K562 (cell line): Measurements from ENCODE around the gene TTC5. TPM values are rescaled to one million over a fixed set of nuclear protein-coding genes. Genes with fewer than 3 reads are reported as not detected.

Experiments
- CREM ChIP-seq: IDR thresholded peaks from 2 replicates; pipeline ENCODE4 v1.6.1; 2014; ENCODE audit warnings: antibody characterized with exemption, low read depth
- EP400 ChIP-seq: fragments of 450-650 bp; IDR thresholded peaks from 2 replicates; pipeline ENCODE4 v1.6.1; 2017; ENCODE audit warnings: antibody characterized with exemption, mild to moderate bottlenecking, moderate library complexity
- HCFC1 ChIP-seq: IDR thresholded peaks from 2 replicates; pipeline ENCODE4 v1.6.1; 2012; ENCODE audit warnings: low read depth, low read length, improper control_type of control experiment
- JUND ChIP-seq, 2 experiments: IDR thresholded peaks; 2 replicates in 1 of 2; 3 replicates in 1 of 2; pipeline ENCODE4 v1.6.1; 2011; ENCODE audit warnings: borderline replicate concordance in 2 of 2, low read depth in 2 of 2, low read length in 2 of 2, improper control_type of control experiment in 1 of 2, missing biosample characterization in 1 of 2, missing genetic modification characterization in 1 of 2, missing genetic modification reagents in 1 of 2
- MAZ ChIP-seq, 2 experiments: fragments of 450-650 bp in 1 of 2; sonication (generic) in 1 of 2; formaldehyde crosslinking; IDR thresholded peaks in 1 of 2; conservative IDR thresholded peaks in 1 of 2; 2 replicates each; pipeline versions ENCODE4 v1.4.0 to v1.5.0; 2020; ENCODE audit warnings: mild to moderate bottlenecking in 1 of 2, missing genetic modification reagents in 1 of 2
- SETDB1 ChIP-seq: IDR thresholded peaks from one replicate; pipeline ENCODE4 v1.6.1; 2012; ENCODE audit warnings: low read length, control low read depth, inconsistent platforms
- VEZF1 ChIP-seq: fragments of 200-800 bp; sonication (Bioruptor generic); IDR thresholded peaks from 2 replicates; pipeline ENCODE4 v1.6.1; 2017; ENCODE audit warnings: missing genetic modification characterization, missing compliant biosample characterization
- YBX1 ChIP-seq: fragments of 450-650 bp; IDR thresholded peaks from 2 replicates; pipeline ENCODE4 v1.7.1; 2016; ENCODE audit warnings: mild to moderate bottlenecking
- YY1 ChIP-seq, 3 experiments: IDR thresholded peaks; 2 replicates each; pipeline ENCODE4 v1.6.1; 2011; ENCODE audit warnings: low read length in 2 of 3, mild to moderate bottlenecking in 2 of 3, moderate library complexity in 2 of 3, borderline replicate concordance in 1 of 3, control low read depth in 1 of 3, low read depth in 1 of 3; ENCODE audit not compliant: insufficient read depth in 3 of 3, insufficient replicate concordance in 2 of 3, control insufficient read depth in 1 of 3, insufficient read length in 1 of 3; ENCODE audit errors: extremely low read depth in 1 of 3
- polyA plus RNA-seq, 8 experiments: library from polyadenylated mRNA; depleted of rRNA in 4 of 8; stranded (reverse) in 5 of 8; unstranded in 3 of 8; fragments of >200 nt; fragmentation: Nextera tagmentation in 2 of 8; fragmentation: Illumina TruSeq in 1 of 8; extraction: Ambion mirVana in 2 of 8; extraction: Trizol in 1 of 8; gene quantifications; 2 replicates each; pipeline versions ENCODE4 v1.2.1 to v1.2.3, GENCODE V29; 2011 to 2014; ENCODE audit warnings: inconsistent platforms in 1 of 8, missing spikeins in 1 of 8
- total RNA-seq, 7 experiments: library from RNA; depleted of rRNA in 6 of 7; stranded (reverse); fragments of >200 nt in 6 of 7; fragmentation: Illumina TruSeq in 2 of 7; extraction: Trizol in 2 of 7; gene quantifications; 2 replicates each; pipeline versions ENCODE4 v1.2.1 to v1.2.3, GENCODE V29; 2011 to 2021; ENCODE audit warnings: low replicate concordance in 1 of 7
- TF ChIP-seq, protein P1 (sequence below), 2 experiments: fragments of 450-650 bp; formaldehyde crosslinking in 1 of 2; IDR thresholded peaks; 2 replicates each; pipeline versions ENCODE4 v1.4.0 to v1.6.1; 2014 to 2020; ENCODE audit warnings: mild to moderate bottlenecking in 2 of 2, borderline replicate concordance in 1 of 2, low read depth in 1 of 2
- TF ChIP-seq, protein P2 (sequence below): fragments of 250-450 bp; sonication (Bioruptor Pico); IDR thresholded peaks from 2 replicates; pipeline ENCODE4 v1.5.0; 2021; ENCODE audit warnings: mild to moderate bottlenecking, moderate library complexity

TTC5 gene
- total and polyA plus RNA-seq, 9 of the 15 experiments (the other 6 are each of a cell fraction or from before 2014, with no cell fraction given), result 4.8 to 17.1 (median 7.5) TPM

- TF ChIP-seq, protein P1, sequence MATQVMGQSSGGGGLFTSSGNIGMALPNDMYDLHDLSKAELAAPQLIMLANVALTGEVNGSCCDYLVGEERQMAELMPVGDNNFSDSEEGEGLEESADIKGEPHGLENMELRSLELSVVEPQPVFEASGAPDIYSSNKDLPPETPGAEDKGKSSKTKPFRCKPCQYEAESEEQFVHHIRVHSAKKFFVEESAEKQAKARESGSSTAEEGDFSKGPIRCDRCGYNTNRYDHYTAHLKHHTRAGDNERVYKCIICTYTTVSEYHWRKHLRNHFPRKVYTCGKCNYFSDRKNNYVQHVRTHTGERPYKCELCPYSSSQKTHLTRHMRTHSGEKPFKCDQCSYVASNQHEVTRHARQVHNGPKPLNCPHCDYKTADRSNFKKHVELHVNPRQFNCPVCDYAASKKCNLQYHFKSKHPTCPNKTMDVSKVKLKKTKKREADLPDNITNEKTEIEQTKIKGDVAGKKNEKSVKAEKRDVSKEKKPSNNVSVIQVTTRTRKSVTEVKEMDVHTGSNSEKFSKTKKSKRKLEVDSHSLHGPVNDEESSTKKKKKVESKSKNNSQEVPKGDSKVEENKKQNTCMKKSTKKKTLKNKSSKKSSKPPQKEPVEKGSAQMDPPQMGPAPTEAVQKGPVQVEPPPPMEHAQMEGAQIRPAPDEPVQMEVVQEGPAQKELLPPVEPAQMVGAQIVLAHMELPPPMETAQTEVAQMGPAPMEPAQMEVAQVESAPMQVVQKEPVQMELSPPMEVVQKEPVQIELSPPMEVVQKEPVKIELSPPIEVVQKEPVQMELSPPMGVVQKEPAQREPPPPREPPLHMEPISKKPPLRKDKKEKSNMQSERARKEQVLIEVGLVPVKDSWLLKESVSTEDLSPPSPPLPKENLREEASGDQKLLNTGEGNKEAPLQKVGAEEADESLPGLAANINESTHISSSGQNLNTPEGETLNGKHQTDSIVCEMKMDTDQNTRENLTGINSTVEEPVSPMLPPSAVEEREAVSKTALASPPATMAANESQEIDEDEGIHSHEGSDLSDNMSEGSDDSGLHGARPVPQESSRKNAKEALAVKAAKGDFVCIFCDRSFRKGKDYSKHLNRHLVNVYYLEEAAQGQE (IDR thresholded peaks at IDR 0.05; ENCODE audit: borderline replicate concordance), result peak; percentile 40; the same call in 1 of the 2 replicates
- TF ChIP-seq, protein P1 (CRISPR knock-in tag; IDR thresholded peaks at IDR 0.05; ENCODE audit: low read depth), result no peak
- TF ChIP-seq EP400 (peak; percentile 59), HCFC1 (peak; percentile 66), MAZ (CRISPR knock-in tag; conservative IDR thresholded peaks at IDR 0.05 in 1 of 2, IDR thresholded peaks at IDR 0.05 in 1 of 2) (peak in 1 of 2 experiments; percentile 41; a peak in 1 of 4 replicates), YY1 (IDR thresholded peaks at IDR 0.05; ENCODE audit: borderline replicate concordance in 1 of 3, control insufficient read depth in 1 of 3, extremely low read depth in 1 of 3, insufficient read depth in 3 of 3, insufficient read length in 1 of 3, insufficient replicate concordance in 2 of 3, low read depth in 1 of 3, low read length in 2 of 3) (peak in 1 of 3 experiments; percentile 57), SETDB1 (no peak), YBX1 (no peak), VEZF1 (CRISPR knock-in tag) (0 out of 2 replicates have a peak, but pooled peaks have one; percentile 20), CREM (peak; percentile 22), JUND (IDR thresholded peaks at IDR 0.05; ENCODE audit: borderline replicate concordance, low read depth, low read length) (peak; percentile 43; the same call in 1 of the 2 replicates), JUND (tag; IDR thresholded peaks at IDR 0.05; ENCODE audit: borderline replicate concordance, low read depth, low read length) (no peak)
- TF ChIP-seq, protein P2, sequence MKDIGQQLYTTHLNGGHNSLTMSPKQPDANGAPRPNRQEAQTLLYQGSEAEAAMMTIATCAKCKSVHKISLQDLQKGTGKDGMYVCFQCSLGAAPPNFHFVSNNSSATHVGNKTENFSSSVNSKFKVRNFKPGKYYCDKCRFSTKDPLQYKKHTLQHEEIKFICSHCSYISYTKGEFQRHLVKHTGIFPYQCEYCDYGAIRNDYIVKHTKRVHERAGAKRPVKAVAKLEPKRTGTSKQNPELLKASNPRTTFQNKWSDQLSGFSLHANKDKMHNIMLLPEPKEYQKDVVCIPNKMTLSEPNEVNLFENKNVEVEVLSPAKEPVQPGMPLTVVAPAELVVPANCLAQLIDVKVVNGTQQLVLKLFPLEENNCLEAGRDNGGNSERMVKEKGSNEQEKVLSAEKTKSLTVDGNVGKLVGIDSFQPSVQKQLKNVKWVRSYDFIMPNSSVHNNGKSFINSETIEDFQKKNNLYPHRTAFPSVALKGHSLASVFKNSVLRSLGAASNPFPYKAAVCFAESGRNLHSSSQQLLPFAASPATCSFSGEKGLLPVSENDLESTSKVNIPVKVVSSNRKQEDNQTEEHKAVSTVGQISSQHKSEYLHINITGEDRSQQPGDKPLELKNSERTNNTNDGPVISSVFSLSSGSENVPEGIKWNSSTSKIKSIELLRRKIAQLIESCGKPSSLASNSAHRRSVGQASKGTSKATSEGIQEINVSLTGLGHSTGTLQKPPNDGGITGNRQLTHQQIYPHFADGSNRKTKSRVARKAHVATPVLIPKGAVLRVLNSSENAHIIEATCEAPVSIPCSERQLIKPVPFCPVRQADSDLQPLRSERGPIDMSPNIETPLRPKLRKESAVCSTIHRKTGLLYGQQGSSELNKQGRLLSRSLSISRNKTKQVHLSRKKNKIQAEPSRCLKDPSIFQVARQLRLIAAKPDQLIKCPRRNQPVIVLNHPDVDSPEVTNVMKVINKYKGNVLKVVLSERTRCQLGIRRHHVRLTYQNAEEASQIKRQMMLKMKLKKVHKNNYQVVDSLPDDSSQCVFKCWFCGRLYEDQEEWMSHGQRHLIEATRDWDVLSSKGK (CRISPR knock-in tag), result no peak
Measured at GRCh38 chr14:20305265-20306078, at the start of gene TTC5 (continued).
